GM21619 (cell line): ENCODE results near the gene ADAM19.

Experiments
- ATAC-seq: cut with Tn5 transposase; IDR thresholded peaks from one replicate; pipeline ENCODE4 v1.9.1; 2021; ENCODE audit not compliant: unreplicated experiment

Gene ADAM19

DNA sequence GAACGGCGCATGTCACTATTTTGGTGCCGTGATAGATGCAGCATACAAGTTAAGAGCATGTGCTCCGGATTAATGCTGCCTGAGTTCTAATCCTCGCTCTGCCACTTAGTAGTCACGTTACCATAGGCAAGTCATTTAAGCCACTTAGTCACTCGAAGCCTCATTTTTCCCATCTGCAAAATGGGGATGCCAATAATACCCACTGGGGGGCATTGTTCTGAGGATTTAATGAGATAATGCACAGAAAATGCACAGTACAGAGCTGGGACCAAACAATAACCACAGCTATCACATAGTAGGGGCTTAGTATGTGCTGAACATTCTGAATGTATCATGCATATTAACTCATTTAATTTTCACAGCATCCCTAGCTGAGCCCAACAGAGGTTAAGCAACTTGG, 106.5 kb downstream of the ADAM19 start:
- no peak for ATAC-seq

DNA sequence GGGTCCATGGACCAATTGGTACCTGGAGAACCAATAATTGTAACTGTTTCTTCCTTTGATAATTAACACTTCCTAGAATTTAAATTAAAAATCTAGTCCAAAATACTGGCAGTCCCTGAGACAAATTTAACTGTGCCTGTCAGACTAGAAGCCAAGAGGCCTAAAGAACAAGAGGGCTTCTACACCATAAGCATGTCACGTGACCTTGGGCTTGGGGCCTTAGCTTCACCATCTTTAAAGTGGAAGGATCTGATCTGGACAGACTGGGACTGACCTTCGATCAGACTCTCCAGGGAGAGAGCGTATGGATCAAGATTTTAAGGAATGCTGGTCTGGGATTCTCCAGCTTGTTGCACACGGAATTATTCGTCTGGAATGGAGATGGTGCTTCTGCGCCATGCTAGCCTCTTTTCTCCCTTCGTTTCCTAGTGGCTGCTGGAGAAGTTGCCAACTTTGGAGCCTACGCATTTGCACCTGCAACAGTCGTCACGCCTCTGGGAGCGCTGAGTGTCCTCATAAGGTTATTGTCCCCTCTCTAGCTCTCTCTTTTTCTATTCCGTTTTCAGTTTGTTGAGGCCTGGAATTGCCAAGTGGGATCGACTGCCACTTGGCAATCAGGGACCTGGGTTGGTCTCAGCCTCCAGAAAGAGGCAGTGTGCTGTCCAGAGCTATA, 107.1 kb downstream of the ADAM19 start:
- no peak for ATAC-seq

- peak; percentile 87 for ATAC-seq
Observed at GRCh38 chr5:157464519-157465171, 110.9 kb downstream of the ADAM19 start.

DNA sequence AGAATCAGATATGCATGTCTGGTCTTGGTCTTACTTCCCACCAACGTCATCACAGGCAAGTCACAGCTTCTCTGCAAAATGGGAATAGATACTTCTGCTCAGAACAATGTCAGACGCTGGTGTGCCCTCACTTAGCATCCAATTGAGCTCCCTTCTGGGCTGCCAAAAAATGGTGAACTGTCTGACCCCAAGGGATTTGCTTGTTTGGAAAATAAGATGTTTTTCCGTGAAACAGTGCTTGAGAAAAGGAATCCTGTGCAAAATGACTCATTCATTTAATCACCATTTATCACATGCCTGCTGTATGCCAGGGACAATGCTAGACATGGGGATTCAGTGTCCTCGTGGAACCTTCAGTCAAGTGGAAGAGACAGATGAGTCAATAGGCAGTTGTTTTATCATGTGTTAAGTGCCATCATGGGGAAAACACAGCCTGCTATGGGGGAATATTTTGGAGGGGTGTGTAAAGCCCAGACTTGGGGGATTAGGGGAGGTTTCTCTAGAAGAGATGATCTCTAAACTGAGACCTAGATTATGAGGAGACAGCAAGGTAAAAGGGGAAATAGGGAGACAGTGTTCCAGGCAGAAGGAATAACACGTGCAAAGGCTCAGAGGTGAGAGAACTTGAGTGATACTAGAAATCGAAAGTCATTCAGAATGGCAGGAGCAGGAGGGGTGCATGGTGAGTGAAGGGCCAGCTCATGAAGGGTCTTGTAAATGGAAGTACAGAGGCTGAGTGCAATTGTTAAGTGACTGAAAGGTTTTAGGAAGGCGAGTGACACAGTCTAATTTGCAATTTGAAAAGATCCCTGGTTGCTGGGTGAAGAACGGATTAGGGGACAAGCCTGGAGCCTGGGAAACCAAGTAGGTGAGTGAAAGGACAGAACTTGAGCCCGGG, 111.7 kb downstream of the ADAM19 start:
- ATAC-seq, result peak; percentile 1

GRCh38 chr5:157463081-157463480, 112.5 kb downstream of the ADAM19 start:
- ATAC-seq, result no peak

DNA sequence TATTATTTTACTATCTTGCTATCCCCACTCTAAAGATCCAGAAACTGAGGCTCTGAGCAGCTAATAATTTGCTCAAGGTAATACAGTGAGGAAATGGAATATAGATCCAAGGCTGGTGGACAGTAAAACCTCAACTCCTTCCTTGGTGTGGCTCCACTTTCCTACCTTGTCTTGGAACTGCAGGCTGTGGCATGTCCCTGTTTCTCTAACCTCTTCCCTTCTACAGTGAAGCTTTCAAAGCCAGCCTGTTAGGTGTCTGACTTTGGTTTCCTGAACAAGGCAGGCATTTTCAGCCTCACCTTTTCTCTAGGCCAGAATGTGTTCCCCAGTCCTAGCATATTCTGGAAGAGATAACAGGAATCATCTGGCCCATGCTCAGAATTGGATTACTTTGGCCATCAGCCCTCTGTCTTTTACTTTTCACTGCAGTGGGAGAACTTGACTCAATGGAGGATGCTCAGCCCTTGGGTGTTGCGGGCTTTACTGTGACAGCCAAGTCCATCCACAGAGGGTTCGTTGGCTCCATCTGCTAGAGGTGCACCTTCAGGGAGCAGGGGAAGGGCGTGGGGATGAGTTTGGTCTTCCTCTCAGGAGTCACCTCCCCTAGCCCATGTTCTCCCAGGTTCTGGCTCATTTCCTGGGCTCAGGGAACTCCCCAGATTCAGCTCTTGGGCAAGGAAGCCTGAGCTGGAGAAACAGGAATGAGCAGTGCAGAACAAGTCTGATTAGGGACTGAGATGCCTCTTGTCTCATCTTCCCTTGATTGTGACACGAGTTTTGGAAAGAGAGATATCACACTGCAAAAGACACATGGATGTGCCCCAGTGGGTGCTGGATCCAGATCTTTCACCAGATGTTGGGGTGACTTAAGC, 114.4 kb downstream of the ADAM19 start:
- no peak for ATAC-seq

DNA sequence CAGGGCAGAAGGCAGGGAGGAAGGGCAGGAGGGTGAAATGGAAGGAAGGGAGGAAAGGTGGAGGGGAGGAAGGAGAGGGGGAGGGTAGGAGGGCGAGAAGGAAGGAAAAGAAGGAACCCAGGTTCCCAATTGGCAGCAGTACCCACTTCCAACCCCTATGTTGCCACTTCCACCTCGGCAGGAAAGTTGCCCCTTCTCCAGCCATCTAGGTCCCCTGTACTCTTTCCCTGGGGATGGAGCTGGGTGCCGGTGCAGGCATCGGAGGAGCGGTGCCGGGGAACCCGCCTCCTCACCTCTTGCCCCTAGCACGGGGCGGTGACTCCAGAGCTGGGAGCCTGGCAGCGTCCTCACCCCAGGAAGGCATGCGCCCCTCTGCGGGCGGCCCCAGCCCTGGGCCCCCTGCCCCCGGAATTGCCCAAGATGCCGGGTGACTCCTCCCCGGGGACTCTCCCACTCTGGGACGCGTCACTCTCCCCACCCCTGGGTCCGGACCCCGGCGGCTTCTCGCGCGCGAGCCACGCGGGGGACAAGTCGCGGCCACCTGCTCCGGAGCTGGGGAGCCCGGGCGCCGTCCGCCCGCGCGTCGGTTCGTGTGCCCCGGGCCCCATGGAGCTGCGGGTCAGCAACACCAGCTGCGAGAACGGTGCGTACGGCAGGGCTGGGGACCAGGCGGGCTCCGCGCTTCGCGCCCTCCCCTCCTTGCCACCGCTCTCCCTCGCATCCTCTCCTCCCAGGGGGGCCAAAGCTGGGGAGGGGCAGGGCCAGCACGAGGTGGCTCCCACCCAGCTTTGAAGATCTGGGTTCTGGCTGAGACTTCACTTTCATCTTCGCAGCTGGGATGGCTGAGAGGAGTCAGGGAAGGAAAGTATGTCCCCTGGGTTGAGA, 115.6 kb downstream of the ADAM19 start, which contains the start of gene NIPAL4:
TSS of gene NIPAL4 (plus strand) at position 499 of the 885 bp plus-strand sequence. CDS start at position 607, 108 bp downstream.
- ATAC-seq, result no peak

GRCh38 chr5:157458835-157459234, 116.7 kb downstream of the ADAM19 start:
- no peak for ATAC-seq

DNA sequence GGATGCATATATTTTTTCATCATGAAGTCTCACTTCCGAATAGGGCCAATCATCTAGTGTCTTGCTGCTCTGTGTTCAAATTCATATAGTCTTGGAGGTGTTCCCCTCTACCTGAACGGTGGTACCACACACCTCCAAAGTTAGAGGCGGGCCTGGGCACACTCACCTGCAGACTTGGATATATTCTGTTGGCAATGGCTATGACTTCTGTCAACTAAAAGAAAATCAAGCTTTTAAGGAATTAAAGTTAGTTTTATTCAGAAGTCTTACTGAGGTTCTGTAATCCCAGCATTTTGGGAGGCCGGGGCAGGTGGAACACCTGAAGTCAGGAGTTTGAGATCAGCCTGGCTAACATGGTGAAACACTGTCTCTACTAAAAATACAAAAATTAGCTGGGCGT, 118.2 kb downstream of the ADAM19 start:
- ATAC-seq, result no peak

DNA sequence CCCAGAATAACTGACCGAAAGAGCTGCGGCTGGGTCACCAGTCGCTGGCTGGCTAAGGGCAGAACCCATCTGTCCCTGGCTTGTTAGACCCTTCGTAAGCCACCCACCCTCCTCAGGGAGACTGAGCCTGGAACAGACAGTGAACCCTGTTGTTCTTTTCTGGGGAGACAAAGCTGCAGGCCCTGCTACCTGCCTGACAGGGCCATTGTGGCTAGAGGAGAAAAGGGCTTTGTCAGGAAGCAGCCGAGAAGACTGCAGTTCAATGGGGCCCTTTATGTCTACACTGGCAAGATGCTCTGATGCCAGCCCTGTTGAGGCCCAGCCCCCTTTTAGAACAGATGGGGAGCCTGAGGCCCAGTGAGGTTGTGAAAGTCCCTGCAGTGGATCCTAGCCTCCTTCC, 119.3 kb downstream of the ADAM19 start:
- ATAC-seq, result no peak

GRCh38 chr5:157455057-157455456, 120.5 kb downstream of the ADAM19 start:
- no peak for ATAC-seq

GRCh38 chr5:157454273-157454672, 121.3 kb downstream of the ADAM19 start:
- no peak for ATAC-seq

DNA sequence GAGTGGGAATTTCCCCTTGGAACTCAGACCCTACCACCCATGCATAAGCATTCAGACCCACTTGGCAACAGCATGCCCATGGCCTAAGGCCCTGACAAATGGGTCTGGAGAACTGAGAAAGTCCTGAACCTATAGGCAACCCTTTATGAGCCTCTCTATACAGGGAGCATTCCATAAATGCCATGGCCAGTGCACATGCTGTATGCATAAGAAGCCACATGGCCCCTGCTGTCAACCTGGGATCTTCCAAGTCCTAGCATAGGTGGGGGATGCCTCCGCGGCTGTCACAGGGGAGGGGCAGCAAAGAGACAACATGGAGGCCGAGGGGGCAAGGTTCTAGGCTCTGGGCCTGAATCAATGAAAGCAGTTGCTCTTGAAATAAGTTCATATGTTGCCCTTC, 123.8 kb downstream of the ADAM19 start:
- ATAC-seq, result no peak

- no peak for ATAC-seq
Observed at GRCh38 chr5:157450024-157450423, 125.6 kb downstream of the ADAM19 start.

- no peak for ATAC-seq
Observed at GRCh38 chr5:157449011-157449723, 126.4 kb downstream of the ADAM19 start.

DNA sequence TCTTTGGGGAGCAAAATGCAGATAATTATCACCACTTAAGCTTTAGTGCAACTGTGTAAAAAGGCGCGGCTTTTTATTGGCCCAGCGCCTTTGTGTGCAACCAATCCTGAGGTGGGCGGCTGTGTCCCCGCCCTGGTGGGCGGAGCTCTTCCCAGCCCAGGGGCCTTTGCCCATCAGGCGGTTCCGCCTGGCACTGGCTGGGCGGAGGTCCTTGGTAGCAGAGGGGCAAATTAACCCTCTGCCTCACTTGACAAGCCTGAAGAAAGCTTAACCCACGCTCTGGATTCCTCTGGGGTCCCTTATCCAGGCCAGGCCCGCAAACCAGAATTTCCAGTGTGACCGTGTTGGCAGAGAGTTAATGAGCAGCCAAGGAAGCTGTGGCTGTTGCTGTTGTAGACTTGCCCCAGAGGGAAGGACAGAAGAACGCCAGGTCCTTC, 128.4 kb downstream of the ADAM19 start:
- no peak for ATAC-seq

DNA sequence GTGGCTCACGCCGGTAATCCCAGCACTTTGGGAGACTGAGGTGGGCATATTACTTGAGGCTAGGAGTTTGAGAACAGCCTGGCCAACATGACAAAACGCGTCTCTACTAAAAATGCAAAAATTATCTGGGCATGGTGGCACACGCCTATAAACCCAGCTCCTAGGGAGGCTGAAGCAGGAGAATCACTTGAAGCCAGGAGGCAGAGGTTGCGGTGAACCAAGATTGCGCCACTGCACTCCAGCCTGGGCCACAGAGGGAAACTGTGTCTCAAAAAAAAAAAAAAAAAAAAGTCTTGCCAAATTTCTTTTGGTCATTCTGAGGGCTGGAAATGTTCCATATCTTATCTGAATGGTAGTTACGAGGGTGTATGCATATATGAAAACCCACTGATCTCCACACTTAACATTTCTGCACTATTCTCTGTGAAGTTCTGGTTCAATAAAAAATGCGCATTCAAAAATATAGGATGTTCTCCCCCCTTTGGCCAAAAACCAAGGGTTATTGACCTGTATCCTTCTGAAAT, 129.1 kb downstream of the ADAM19 start:
- ATAC-seq, result no peak

GRCh38 chr5:157445745-157446411, 129.7 kb downstream of the ADAM19 start:
- no peak for ATAC-seq
